GM19467 (cell line): ENCODE results near the gene DOHH.
A peak's percentile ranks its signal among the peaks of the same experiment; 100 is the strongest.
"Not testable (repeated sequence)": the region's sequence is repeated elsewhere in the genome, so short reads cannot be mapped to it uniquely, and the experiment has no call there.

ENCODE experiments used
- ATAC-seq: cut with Tn5 transposase; IDR thresholded peaks from one replicate; pipeline ENCODE4 v1.9.1; 2021; ENCODE audit warnings: mild to moderate bottlenecking, moderate library complexity; ENCODE audit not compliant: unreplicated experiment

The DOHH gene

GRCh38 chr19:3519126-3519525, 18.7 kb upstream of the DOHH start:
- ATAC-seq = no peak

- ATAC-seq = no peak
These were observed 18.2 kb upstream of the DOHH start for GRCh38 chr19:3518659-3519058.

GRCh38 chr19:3518255-3518654, 17.8 kb upstream of the DOHH start:
- no peak for ATAC-seq

GRCh38 chr19:3517638-3518037, 17.2 kb upstream of the DOHH start:
- no peak for ATAC-seq

DNA sequence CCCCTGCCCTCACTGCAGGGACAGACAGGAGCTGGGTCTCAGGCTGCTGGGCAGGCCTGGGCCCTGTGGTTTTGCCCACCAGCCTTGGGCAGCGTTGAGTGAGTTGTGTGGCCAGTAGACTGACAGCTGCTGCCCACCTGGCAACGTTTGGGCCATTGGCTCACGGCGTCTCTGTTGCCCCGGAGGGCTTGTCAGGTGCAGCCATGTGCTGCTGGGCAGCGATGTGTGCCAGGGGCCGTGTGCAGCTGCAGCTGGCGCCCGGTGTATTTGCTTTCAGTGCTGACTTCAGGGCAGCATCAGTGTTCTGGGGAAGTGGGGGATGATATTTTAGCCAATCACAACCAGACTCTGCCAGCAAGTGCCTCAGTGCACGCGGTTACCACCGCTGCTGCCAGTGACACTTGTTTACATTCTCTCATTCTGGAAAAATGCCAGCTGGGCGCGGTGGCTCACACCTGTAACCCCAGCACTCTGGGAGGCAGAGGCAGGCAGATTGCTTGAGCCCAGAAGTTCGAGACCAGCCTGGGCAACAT, 16.3 kb upstream of the DOHH start:
- ATAC-seq = no peak

GRCh38 chr19:3515891-3516422, 15.5 kb upstream of the DOHH start:
- ATAC-seq = no peak

GRCh38 chr19:3514930-3515329, 14.5 kb upstream of the DOHH start:
- no peak for ATAC-seq

- ATAC-seq = no peak
These were observed 13.0 kb upstream of the DOHH start for GRCh38 chr19:3513229-3514140.

DNA sequence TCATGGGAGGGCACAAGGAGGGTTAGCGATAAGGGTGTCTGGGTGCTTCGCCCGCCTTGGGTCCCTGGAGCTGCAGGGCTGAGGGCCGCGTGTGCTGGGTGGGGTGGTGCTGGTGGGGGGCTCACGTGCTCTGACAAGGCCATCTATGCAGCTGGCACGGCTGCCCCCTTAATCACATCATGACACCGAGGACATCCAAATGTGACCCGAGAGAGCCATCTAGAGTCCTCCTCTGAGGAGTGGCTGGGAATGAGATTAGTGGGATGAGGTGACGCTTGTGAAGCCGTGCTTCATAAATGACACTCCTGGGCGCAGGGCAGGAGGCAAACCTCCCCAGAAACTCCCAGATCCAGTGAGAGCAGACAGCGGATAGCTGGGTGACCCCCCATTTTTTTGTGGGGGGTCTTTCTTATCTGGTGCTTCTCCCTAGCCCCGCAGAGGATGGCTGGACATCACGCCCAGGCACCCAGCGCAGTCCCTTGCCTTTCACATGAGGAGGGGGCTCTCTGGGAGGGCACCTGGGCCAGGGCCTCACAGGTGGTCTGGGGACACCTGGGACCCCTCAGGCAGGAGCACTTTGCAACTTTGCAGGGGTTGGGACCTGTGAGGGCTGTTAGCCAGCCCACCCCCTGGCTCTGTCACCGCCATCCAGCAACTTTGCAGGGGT, 12.2 kb upstream of the DOHH start:
- no peak for ATAC-seq

DNA sequence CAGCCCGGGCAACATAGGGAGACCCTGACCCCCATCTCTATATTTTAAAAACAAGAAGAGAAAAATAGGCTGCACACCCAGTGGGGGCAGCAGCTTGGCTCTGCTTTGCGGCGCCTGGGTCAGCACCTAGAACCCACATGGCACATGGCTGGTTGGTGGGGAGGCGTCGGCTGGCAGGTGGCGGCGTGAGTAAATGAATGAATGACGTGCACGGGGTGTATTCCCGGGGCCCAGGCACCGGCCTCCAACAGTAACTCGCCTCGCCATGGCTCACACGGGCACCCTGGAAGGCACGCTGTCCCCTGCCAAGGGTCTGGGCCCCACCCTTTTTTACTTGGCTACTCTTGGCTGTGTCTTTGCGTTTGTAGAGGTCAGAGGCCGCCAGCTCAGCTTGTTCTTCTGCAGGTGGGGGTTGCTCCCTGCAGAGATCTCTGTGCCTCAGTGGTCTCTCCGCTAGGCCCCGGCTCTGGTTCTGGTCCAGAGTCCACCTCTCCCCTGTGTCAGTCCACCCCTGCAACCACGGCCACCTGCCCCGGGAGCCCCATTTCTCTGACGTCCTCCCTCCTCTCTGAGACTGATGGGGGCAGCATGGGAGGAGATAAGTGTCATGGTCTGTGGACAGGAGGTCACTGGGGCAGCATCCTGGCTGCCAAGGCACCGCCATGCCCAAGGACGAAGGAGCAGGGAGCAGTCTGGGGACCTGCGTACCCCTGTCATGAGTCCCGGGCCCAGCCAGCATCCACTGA, 11.2 kb upstream of the DOHH start:
- ATAC-seq = no peak

GRCh38 chr19:3510727-3511126, 10.3 kb upstream of the DOHH start:
- ATAC-seq = no peak

DNA sequence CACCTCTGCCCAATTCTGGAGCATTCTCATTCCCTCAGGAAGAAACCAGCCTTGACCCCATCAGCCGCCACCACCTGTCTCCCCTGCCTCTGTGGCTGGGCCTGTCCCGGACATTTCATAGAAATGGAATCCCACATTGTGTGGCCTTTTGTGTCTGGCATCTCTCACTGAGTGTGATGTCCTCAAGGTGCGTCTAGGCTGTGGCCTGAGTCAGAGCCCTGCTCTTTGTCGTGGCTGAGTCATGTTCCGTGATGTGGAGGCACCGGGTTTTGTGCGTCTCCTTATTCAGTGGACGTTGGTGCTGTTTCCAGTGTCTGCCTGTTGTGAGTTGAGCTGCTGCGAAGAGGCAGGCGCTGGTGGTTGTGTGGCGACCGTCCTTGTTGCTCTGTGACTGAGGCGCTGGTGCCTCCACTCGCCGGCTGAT, 9.1 kb upstream of the DOHH start:
- no peak for ATAC-seq

- ATAC-seq = no peak
These were observed 8.5 kb upstream of the DOHH start for GRCh38 chr19:3508771-3509535.

GRCh38 chr19:3508121-3508661, 7.7 kb upstream of the DOHH start:
- ATAC-seq = not testable (repeated sequence)

DNA sequence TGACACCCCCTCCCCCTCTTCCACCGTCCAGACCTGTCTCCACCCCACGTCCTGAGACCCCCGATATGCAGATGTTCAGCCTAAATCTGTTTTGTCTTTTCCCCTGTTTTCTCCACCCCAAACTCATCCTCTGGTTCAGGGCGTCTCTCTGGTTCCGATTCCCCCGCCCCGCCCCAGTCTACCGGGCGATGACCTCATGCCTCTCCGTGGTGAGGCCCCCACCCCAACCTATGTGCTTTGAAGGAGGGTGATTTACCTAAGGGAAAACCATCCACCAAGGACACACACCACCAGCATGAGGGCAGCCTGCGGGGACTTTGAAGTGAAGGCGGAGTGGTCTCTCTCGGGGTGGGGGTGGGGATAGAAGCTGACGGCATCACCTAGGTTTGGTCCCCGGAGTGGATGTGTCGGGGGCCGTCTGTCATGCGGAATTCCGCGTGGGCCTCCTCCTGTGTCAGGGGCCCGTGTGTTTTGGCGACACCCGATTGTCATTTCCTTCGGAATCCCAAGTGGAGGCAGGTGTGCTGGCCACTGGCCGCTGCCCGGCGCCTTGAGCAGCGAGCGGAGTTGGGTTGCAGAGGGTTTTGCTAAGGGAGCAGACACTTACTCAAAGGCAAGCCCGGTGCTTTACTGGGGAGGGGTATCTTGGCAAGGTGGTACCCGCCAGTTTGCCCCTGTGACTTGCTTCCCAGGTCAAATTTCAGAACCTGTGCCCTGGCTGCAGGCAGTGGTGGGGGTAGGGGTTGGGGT, 7.1 kb upstream of the DOHH start:
- no peak for ATAC-seq

DNA sequence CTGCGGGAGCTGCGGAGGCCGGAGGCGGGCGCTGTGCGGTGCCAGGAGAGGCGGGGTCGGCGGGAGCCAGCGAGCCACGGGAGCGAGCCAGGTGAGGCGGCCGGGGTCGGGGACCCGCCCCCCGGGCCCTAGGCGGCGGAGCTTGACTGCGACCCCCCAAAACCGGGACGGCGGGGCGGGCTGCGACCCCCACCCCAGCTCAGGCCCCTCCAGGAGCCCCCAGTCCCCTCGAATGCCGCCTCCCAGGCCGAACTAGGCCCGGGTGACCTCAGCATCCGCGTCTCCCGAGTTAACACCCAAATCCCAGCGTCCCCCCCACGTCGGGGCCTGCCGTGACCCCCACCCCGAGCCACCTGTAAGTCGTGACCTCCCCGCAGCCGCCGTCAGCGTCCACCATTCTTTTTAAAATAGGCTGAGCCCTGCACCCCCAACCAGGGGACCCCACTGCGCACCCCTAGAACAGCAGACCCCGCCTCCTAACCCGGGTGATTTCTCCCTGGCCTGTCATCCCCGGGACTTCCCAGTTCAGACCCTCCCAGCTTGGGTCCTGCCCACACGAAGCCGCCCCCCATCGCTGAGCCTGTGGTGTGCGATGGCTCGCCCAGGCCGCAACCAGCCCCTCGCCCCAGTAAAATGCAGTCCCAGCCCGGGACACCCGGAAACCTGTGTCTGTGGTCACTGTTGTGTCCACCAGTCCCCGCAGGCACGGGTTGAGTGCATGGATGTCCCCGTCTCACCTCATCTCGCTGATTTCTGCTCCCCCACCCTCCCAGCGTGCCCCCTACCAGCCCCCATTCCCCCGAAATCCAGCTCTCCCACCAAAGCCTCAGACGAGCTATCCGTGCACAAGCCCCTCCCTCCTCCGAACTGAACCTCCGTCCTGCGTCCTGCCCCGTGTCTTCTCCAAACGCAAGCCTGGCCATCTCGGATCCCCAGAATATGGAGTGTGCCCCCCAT, 6.2 kb upstream of the DOHH start:
- no peak for ATAC-seq

- peak; percentile 88 for ATAC-seq
These were observed 5.3 kb upstream of the DOHH start, which contains the start of gene FZR1 for GRCh38 chr19:3505598-3506383. FZR1 (plus strand) TSS chr19:3506311; CDS start chr19:3522990, 16,679 bp downstream.
